Stimulated activated CD8-positive, alpha-beta memory T cell treated with anti-CD3 and anti-CD28 coated beads, Interleukin-7, amount 100 ng/mL, for 4 hours (primary cell): ENCODE data around the gene EML2.
A peak's percentile ranks its signal among the peaks of the same experiment; 100 is the strongest.

Source experiments
- DNase-seq, 2 donors: peaks; one replicate each; pipeline ENCODE4 v3.0.0-alpha.2; 2020; ENCODE audit warnings: low read depth in 2 of 2

EML2 gene

DNA sequence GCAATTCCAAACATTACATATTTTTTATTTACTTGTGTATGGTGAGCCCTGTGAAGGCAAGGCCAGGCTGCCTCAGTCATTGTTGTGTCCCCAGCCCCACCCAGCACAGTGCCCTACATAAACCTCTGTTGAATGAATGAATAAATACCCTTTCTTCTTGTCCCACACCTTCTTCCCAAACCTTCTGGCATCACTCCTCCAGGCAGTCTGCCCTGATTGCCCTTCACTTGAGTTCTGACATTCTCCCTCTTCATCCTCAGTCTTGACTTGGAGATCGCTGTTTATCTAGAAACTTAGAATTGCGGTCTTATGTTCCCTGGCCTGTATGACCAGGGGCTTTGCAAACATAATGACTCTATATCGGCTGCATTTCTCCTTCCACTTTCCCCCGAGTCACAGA, 49.4 kb downstream of the EML2 start:
- no peak for DNase-seq

DNA sequence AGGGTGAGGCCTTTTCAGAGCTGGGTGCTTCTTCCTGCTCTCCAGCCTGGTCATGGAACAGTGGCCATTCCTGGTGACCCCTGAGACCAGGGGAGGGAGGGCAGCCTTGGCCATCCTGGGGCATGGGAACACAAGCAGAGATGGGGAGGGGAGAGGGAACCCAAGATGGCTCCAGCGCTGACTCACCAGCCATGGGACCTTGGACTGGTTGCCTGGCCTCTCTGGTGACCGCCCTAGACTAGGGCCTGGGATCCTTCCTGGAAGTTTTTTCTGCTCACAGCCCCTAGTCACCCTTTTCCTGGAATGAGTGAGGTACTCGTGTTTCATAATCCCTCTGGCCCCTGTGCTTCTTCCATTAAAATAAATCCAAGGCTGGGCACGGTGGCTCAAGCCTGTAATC, 51.3 kb downstream of the EML2 start:
- DNase-seq, result no peak

DNA sequence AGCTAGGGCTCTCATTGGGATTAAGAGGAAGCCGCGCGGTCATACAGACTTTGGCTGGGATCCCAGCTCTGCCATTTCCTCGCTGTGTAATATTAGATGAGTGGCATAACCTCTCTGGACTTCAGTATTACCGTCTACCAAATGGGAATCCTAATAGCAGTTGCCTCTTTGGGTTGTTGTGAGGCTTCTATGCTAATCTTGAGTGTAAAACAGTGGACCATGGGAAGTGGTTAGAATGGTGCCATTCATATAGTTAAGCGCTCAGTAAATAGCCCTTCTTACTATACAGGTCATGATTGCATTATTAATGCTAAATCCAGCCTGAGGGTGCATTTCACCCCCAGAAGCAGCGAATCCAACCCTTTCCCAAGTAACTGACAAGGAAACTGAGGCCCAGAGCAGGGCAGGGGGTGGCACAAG, 54.0 kb downstream of the EML2 start:
- DNase-seq, result no peak

DNA sequence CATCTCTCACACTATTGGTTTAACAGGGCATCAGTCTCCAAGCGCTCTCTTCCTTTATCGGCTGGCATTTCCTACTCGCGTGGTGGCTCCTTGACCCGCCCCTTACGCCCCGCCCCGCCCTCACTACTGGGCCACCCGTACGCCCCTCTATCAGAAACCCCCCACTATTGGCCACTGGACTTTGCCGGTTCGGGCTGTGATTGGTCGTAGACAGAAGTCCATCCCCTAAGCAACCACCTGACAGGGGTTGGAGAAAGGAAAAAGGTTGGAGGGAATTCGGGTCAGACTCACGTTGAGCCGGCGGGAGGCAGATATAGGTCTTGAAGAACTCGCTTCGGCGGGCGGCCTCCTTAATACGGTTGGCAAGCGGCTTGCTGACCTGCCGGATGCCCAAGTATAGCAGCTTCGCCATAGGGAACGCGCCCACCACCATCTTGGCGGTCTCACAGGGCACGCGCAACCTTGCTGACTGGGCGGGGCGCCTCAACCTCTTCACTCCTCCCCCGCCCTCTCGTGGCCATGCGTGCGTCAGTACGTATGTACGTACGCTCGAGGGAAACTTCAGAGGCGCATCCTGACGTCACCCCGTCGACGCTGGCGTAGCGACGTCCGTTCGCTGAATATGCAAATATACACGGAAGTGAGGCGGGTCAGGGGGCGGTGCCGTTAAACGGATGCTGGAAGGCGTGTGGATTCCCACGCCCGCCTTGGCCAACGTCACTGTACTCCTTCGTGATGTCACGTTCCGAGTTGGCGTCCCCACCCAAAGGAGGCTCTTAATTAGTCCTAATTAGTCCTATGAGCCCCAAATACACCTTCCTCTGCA, 54.7 kb downstream of the EML2 start, which contains the start of gene OPA3:
TSS of gene OPA3 (minus strand) at position 471 of the 826 bp plus-strand sequence. CDS start at position 433, 38 bp downstream.
- peak; percentile 99 to 100 for DNase-seq

DNA sequence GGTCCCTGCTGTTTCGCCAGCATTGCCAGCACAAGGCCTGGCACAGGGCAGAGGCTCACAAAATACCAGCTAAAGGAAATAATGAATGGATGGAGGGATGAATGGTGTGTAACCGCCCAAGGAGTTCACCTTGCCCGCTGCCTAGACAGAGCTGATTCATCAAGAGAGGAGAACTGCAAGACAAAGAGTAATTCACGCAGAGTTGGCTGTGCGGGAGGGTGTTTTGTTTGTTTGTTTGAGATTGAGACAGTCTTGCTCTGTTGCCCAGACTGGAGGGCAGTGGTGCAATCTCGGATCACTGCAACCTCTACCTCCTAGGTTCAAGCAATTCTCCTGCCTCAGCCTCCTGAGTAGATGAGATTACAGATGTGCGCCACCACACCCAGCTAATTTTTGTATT, 57.6 kb downstream of the EML2 start:
- DNase-seq, result no peak

DNA sequence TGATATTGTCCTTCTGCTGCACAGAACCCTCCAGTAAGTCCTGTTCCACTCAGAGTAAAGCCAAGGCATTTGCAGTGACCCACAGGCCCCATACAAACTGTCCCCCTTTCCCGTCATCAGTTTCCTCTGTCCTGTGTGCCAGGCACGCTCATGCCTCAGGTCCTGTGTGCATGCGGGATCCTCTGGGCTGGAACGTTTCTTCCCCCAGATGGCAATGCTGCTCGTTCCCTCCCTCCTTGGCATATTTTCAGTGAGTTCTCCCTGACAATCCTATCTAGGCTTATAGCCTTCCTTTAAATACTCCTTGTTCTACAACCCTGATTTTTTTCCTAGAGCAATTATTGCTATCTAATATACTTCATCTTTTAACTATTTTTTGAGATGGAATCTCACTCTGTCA, 60.3 kb downstream of the EML2 start:
- no peak for DNase-seq

DNA sequence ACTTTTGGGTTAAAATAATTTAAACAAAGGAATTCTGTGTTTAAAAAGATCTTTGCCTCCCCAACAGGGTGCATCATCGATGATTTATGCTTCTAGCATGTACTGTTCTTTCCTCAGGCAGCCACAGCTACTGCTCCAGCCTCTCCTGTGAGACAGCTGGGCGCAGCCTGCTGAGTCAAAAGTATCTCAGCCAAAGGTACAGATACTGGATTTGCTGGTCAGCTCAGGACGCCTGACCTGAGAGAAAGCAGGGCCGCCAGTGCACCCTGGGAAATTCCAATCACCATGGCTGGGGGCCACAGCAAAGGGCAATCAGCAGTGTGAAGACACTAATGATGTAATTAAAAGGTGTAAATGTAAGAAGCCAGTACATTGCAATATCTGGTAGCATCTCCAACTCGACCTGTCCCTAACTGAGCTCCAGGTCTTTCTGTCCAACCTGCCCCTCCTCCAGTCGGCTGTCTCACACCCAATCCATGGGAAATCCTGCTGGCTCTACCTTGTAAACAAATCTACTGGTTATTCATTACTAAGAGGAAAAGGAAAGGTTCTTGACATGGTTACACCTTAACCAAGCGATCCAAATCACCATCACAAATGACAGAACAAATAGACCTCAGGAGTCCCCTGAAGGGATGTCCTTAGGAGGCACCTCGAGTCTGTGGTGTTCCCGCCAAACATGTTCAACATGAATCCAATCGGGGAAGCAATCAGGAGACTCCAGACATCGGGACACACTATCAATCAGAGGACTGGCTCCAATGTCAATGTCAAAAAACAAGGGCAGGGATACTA, 61.9 kb downstream of the EML2 start:
- DNase-seq, result no peak

DNA sequence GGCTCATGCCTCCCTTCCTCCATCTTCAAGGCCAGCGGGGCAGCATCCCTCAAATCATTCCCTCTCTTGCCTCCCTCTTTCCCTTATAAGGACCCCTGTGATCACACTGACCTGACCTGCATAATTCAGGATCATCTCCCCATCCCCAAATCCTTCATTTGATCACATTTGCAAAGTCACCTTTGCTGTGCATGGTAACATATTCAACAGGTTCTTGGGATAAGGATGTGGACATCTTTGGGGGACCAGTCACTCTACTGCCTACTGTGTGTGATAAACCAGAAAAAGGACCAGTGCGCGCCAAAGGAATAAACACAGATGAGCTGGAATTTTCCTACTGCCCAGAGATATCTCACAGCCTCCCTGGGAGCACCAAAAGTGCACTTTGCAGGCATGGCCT, 62.5 kb downstream of the EML2 start:
- no peak for DNase-seq

DNA sequence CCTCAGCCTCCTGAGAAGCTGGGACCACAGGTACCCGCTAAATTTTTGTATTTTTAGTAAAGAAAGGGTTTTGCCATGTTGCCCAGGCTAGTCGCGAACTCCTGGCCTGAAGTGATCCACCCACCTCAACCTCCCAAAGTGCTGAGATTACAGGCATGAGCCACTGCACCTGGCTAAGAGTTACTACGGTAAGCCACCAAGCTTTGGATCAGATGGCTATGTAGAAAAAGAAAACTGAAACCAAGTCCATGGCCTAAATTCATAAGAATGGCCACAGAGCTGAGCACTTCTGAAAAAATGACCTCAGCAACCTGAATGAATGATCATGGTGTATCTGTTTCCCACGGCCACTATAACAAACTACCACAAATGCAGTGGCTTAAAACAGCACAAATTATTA, 64.0 kb downstream of the EML2 start:
- no peak for DNase-seq

DNA sequence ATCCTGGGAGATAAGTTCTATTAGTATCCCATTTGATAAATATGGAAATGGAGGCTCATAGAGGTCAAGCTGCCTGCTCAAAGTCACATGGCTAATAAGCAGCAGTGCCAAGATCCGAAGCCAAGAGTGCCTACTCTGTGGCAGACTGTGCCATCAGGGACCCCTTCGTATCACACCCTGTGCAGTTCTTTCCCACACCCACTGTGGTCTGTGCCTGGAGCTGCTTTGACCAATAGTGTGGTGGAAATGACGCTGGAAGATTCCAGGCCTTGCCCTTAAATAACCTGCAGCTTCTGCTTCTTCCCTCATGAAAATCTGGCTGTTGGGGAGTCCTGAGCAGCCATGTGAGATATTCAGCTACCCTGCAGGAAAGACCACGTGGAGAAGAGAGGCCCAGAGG, 64.7 kb downstream of the EML2 start:
- DNase-seq, result no peak

DNA sequence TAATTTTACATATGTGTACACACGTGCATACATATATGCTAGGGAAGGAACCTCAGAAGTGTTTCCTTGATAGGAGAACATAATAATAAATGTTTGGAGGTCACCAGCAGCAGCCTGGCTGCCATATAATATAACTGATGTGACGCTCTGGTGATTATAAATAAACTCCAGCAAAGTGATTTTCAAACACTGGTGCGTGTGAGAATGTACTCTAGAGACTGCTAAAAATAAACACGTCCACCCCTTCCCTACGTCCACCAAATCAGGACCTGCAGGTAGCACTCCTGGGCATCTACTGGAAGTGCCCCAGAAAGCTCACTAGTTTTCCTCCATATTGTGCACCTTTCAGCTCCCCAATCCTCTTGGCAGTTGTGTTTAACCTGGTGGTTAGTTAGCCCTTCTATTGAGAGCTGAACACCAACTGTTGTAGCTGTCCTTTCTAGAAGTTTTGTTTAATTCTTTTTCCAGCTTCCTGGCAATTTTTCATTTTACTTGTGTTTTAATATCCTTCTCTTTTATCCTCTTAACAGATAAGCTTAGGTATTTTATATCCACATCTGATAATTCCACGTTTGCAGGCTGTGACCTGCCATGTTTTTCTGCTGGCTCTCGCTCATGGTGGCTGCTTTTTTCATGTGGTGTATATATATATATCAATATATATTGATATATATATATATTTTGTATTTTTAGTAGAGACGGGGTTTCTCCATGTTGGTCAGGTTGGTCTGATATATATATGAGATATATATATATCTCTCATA, 67.6 kb downstream of the EML2 start:
- DNase-seq, result no peak

DNA sequence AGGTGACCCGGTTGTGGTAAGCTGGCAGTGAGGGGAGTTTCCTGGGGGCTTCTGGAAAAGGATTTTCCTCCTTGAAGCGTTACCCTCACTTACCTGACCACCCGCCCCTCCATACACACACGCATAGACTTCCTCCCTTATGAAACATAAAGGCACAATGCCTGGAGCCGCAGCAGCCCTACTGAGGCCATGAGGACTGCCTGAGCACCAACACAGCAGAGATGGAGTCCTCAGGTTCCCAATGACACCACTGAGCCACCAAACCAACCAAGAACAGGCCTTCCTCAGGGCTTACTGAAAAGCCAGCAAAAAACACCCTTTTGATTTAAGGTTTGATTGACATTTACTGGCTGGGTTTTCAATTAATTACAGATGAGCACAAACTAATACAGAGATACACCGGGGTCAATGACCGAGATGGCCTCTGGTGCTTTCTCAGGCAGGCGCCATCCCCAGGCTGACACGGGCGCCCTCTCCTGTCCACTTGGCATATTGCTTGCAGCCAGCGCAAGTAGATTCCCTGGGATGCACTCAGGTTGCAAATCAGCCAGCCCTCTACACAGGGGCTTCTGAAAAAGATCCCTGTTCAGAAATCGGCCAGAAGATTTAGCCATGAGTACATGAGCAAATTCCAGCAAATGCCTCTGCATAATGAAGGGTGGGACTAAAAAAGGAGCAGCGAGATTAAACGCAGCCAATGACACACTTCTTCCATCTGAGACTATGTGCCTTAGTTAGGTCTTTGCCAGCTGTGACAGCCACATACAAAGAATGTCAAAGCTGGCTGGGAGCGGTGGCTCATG, 69.4 kb downstream of the EML2 start:
- DNase-seq, result peak in 1 of 2 donors; percentile 15

DNA sequence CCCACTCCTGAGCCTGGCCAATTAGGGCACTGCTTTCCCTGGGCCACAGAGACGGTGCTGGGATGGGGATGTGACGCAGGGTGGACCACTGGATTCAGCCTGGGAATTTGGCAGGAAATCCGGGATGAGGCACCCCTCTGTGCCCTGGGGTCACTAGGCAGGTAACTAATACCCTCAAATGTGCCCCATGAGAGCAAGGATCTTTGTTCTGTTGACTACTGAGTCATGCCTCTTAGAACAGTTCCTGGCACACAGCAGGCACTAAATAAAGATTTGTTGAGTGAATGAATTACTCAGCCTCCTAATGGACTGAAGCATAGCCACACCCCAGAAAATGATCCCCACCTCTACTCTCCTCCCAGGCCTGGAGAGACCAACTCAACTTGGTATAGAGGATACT, 70.5 kb downstream of the EML2 start:
- no peak for DNase-seq

DNA sequence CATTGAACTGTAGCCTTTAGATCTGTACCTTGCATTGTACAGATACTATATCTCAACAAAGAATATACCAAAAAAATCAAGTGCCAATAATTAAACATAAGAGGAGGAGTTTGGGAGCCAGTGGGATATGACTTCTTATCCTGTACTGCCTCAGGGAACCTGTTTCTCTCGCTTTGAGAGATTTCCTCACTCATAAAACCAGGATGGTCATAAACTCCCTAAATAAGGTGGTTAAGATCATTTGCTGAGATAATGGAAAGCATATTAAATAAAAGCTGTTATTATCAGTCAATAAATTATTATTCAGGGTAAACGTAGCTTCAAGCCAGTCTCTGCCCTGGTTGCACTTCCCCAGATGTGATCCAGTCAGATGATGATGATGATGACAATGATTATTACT, 71.6 kb downstream of the EML2 start:
- no peak for DNase-seq

DNA sequence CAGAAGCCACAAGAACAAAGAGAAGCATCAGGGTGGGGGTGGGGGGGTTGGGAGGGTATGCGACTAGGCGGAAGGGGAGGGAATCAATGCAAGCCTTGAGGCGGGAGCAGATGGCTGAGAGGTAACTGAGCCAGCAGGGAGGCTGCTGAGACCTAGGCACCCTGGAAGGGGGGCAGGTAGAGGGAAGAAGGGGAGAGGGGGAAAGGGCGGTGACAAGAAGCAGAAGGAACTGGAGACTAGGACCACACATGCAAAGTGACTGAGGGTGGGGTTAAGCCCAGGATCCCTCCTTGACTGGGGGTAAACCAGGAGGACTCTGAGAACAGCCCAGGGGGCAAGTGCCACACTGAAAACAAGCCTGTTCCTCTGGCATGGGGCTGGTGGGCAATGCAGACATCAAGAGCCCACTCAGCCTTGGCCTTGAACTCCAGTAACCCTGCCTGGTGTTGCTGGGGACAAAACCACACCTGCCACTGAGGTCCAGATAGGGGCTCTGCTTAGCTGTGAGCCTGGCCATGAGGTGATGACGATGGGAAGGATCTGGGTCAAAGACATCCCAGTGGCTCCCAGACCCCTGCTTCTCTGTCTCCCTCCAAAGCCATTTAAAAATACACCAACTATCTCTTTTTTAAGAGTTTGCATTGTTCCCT, 74.9 kb downstream of the EML2 start:
- no peak for DNase-seq

DNA sequence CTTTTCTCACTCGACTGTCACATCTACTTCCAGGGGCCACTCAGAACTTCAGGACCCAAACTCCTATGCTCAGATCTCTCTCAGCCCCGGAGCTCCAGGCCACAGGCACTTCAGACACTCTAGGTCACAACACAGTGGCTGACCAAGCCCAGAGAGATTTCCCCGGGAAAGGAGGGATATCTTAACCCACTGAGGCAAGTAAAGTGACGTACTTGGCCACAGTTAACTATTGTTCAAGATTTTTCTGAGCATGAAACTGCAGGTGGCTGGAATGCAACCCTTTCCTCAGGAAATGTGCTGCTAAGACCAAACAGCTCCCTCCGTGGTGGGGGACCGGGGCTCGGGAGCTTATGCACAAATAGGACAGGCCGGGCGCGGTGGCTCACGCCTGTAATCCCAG, 78.5 kb downstream of the EML2 start:
- no peak for DNase-seq

DNA sequence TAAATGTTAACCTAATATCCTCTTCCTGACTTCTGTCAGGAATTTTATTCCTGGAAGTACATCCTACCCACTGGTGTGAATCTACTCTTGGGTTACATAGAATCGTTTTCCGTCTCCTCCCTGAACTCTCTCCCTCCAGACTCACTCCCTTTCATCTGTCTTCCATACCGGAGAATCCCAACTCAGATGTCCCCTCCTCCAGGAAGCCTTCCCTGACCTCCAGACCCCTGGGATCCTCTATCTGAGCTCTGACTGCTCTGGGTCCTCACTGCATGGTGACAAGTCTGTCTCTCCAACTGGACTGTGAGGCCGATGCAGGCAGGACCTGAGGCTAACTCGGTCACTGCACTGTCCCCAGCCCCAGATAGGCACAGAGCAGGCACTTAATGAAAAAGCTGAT, 79.2 kb downstream of the EML2 start:
- DNase-seq, result no peak
